HL-60 (cell line): ENCODE measurements around the gene MAEA.

Experiments used
- GABPA ChIP-seq: IDR thresholded peaks from 2 replicates; pipeline ENCODE4 v1.6.1; 2012; ENCODE audit warnings: low read depth
- POLR2AphosphoS5 ChIP-seq: IDR thresholded peaks from 2 replicates; pipeline ENCODE4 v1.6.1; 2012; ENCODE audit warnings: low read depth
- SPI1 ChIP-seq: IDR thresholded peaks from 2 replicates; pipeline ENCODE4 v1.6.1; 2012; ENCODE audit warnings: low read depth, mild to moderate bottlenecking, borderline replicate concordance
- TF ChIP-seq, protein P1 (sequence below): IDR thresholded peaks from one replicate; pipeline ENCODE4 v1.5.1; 2011; ENCODE audit warnings: low read length, control low read depth, inconsistent platforms; ENCODE audit not compliant: insufficient read depth
- TF ChIP-seq, protein P2 (sequence below): IDR thresholded peaks from 2 replicates; pipeline ENCODE4 v1.6.1; 2012; ENCODE audit warnings: low read depth; ENCODE audit not compliant: insufficient replicate concordance

DNA sequence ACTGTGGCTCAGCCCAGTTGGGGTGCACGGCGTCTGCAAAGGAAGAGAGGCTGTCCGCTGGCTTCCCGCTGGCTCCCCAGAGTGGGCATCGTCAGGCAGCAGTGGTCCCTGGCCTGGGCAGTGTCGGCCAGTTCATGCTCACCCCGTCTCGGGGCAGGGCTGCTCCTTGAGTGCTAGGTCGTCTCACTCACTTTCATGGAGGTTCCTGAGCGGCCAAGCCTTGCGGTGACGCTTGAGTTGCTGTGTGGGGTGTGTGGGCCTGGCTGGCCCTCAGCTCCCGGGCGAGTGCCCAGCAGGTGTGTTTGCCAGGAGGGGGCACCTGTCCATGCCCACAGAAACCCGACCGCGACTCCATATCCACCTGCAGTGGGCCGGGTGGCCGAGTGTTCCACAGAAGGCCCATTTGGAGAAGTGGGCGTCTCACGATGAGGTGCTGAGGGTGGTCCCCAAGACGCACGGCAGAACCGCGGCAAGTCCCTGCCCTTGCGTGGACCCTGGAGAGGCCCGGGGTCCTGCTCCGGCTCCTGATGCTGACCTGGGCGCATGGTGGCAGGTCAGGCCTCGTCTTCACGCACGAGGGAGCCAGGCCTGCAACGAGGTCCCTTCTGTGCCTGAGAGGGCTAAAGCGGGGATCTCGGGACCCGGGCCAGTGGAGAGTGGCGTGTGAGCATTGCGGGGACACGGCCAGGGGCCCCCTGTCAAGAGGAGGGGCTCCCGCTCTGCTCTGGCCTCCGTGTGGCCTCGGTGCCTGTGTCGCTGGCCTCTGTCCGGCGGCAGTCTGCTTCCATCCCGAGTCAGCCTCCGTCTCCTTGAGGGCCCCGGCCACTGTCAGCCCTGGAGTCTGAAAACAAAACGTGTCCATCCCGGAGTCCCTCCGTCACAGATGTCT is 38.8 kb downstream of the MAEA start:
- TF ChIP-seq, protein P1, sequence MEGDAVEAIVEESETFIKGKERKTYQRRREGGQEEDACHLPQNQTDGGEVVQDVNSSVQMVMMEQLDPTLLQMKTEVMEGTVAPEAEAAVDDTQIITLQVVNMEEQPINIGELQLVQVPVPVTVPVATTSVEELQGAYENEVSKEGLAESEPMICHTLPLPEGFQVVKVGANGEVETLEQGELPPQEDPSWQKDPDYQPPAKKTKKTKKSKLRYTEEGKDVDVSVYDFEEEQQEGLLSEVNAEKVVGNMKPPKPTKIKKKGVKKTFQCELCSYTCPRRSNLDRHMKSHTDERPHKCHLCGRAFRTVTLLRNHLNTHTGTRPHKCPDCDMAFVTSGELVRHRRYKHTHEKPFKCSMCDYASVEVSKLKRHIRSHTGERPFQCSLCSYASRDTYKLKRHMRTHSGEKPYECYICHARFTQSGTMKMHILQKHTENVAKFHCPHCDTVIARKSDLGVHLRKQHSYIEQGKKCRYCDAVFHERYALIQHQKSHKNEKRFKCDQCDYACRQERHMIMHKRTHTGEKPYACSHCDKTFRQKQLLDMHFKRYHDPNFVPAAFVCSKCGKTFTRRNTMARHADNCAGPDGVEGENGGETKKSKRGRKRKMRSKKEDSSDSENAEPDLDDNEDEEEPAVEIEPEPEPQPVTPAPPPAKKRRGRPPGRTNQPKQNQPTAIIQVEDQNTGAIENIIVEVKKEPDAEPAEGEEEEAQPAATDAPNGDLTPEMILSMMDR = no peak
- TF ChIP-seq POLR2AphosphoS5 (no peak), SPI1 (no peak), GABPA (no peak)
- TF ChIP-seq, protein P2, sequence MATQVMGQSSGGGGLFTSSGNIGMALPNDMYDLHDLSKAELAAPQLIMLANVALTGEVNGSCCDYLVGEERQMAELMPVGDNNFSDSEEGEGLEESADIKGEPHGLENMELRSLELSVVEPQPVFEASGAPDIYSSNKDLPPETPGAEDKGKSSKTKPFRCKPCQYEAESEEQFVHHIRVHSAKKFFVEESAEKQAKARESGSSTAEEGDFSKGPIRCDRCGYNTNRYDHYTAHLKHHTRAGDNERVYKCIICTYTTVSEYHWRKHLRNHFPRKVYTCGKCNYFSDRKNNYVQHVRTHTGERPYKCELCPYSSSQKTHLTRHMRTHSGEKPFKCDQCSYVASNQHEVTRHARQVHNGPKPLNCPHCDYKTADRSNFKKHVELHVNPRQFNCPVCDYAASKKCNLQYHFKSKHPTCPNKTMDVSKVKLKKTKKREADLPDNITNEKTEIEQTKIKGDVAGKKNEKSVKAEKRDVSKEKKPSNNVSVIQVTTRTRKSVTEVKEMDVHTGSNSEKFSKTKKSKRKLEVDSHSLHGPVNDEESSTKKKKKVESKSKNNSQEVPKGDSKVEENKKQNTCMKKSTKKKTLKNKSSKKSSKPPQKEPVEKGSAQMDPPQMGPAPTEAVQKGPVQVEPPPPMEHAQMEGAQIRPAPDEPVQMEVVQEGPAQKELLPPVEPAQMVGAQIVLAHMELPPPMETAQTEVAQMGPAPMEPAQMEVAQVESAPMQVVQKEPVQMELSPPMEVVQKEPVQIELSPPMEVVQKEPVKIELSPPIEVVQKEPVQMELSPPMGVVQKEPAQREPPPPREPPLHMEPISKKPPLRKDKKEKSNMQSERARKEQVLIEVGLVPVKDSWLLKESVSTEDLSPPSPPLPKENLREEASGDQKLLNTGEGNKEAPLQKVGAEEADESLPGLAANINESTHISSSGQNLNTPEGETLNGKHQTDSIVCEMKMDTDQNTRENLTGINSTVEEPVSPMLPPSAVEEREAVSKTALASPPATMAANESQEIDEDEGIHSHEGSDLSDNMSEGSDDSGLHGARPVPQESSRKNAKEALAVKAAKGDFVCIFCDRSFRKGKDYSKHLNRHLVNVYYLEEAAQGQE = no peak
